Inflammatory macrophage treated with lipopolysaccharide for 4 hours (primary cell): ENCODE measurements around the gene SPATA25.
"Not testable (repeated sequence)": the region's sequence is repeated elsewhere in the genome, so short reads cannot be mapped to it uniquely, and the experiment has no call there.

Source experiments
- DNase-seq: peaks from one replicate; pipeline ENCODE4 v3.0.0-alpha.2; 2020

SPATA25 gene

DNA sequence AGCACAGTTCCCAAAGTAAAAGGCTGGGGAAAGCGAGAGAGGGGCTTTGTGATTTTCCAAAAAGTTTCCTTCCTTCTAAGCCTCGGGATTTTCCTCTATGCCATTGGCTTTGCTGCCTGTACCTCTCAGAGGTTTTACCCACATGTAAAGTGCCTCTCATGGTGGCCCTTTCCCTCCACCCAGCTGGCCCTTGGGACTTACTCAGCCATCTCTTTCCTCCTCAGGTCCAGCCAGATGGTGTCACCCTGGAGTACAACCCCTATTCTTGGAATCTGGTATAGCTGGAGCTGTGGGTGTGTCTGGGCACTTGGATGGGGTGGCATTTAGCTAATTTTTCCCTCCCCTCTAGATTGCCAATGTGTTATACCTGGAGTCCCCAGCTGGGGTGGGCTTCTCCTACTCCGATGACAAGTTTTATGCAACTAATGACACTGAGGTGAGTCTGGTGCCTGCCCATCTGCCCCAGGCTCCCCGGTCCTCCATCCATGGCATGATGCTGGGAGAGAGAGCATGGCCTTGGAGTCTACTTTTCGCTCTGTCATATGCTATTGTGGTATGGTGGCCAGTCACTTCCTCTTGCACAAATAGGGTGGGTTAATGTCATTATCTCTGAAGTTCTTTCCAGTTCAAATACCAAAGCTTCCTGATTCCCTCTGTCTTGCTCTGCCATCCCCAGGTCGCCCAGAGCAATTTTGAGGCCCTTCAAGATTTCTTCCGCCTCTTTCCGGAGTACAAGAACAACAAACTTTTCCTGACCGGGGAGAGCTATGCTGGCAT is 4.8 kb upstream of the SPATA25 start:
- peak; percentile 53 for DNase-seq

GRCh38 chr20:45890985-45891983 is 3.9 kb upstream of the SPATA25 start, which contains the start of the genes CTSA and NEURL2:
Gene CTSA, plus strand, starts transcription at chr20:45891335. Its CDS starts 234 bp downstream, at chr20:45891569.
Gene NEURL2, minus strand, starts transcription at chr20:45891208. Its CDS starts 217 bp downstream, at chr20:45890991.
- DNase-seq, result peak; percentile 76

- DNase-seq, result peak; percentile 79
Observed at GRCh38 chr20:45890077-45890984, 2.9 kb upstream of the SPATA25 start.

GRCh38 chr20:45888681-45889080 is 1.3 kb upstream of the SPATA25 start:
- no peak for DNase-seq

GRCh38 chr20:45886590-45887345 is 654 bp downstream of the SPATA25 start:
- DNase-seq, result no peak

DNA sequence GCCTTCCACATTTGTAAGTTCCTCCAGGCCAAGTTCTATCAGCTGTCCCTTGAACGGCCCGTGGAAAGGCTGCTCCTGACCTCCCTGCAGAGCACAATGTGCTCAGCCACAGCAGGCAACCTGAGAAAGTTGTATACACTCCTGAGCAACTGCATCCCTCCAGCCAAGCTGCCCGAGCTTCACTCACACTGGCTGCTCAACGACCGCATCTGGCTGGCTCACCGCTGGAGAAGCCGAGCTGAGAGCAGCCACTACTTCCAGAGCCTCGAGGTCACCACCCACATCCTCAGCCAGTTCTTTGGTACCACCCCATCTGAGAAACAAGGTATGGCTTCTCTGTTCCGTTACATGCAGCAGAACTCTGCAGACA is 4.3 kb downstream of the SPATA25 start:
- DNase-seq, result no peak

DNA sequence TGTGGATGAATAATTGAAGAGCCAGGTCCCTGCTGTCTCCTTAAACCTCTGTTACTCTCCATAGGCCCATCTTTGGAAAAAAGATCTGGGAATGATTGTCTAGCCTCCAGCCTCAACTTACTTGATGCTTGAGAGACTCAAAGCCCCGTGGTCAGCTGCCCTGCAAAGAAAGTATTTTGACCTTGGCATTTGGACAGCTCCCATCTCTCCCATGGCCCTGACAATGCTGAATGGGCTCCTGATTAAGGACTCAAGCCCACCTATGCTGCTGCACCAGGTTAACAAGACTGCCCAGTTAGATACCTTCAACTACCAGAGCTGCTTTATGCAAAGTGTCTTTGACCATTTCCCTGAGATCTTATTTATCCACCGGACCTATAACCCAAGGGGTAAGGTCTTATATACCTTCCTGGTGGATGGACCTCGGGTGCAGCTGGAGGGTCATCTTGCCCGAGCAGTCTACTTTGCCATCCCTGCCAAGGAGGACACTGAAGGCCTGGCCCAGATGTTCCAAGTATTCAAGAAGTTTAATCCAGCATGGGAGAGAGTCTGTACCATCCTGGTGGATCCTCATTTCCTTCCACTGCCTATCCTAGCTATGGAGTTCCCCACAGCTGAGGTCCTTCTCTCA is 4.8 kb downstream of the SPATA25 start:
- no peak for DNase-seq

DNA sequence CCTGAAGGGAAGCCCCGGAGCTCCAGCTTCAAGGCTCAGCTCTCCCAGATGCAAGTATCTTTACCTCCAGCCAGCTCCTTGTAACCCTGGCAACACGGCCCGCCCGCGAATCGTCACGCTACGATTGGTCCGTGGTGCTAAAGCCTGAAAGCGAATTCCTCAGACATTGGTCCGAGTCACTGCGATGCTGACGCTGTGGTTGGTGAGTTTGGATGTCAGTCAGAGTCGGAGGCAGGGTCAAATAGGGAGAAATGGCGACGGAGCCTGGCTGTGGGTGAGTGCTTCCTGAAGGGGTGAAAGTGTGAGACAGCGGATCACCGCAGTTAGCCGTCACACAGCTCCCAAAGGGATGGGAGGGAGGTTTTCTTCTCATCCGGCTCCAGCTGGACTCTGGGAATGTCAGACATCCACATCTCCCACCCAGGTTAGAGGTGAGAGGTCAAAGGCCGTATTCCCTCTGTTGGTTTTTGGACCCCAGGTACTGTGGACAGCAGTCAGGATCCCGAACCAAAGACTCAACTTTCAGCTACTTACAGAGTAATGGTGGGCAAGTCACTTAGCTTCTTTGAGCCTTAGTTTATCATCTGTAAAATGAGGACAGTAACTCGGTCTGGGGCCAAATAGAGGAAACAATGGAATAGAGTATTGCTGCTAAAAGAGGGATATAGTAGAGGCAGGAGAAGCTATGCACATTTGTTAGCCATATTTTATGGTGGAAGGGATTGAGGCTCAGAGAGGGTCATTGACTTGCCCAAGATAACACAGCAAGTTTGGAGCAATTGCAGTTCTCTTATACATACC is 6.2 kb downstream of the SPATA25 start, which contains the start of gene ZSWIM1:
Gene ZSWIM1, plus strand, starts transcription at position 240 of the 801 bp plus-strand sequence. CDS start 1,366 bp downstream, outside the sequence.
- peak; percentile 99 for DNase-seq

DNA sequence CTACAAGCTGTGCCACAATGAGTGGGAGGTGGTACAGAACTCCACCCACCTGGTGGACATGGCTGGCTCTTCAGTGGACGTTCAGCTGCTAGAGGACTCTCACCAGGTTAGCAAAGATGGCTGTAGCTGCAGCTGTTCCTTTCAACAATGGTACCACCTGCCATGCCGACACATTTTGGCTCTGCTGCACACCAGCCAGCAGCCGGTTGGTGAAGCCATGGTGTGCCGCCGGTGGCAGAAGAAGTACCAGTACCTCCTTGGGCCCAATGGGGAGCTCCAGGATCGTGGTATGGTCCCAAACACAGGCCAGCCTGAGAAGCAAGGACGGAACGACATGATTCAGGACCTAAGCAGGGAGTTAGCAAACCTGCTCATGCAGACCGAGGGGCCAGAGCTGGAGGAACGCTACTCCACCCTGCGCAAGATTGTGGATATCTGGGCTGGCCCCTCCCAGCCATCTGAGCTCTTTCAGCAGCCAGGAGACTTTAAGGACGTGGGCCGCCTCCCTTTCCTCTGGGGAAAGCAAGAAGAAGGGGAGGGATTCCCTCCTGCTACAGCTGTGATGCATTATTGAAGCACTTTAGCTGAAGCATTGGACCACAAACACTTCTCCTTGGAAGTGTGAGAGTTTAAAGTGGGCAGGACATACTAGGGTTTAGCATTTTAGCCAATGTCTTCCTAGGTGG is 9.2 kb downstream of the SPATA25 start:
- DNase-seq, result no peak

DNA sequence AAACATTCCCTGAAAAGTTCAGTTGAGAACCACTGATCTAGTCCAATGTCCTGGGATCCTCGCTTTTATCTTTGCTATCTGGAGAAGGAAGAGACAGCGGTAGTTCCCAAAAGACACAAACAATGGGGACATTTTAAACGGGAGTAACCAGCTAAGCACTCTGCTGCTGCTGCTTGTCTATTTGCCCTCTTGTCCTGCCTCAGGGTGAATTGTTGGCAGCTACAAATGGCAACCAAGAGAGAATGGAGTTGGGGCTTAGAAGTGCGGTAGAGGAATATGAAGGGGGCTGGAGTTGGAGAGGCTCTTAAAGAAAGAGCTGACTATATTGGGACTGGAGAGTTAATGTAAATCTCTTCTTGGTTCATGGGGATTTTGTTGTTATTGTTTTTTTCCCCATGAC is 12.8 kb downstream of the SPATA25 start:
- DNase-seq, result no peak

- DNase-seq, result not testable (repeated sequence)
Observed at GRCh38 chr20:45874104-45874481, 13.3 kb downstream of the SPATA25 start.

- no peak for DNase-seq
Observed at GRCh38 chr20:45873409-45874103, 13.9 kb downstream of the SPATA25 start.

GRCh38 chr20:45872626-45873025 is 14.8 kb downstream of the SPATA25 start:
- DNase-seq, result no peak

GRCh38 chr20:45867819-45868176 is 19.6 kb downstream of the SPATA25 start:
- no peak for DNase-seq

GRCh38 chr20:45867136-45867818 is 20.1 kb downstream of the SPATA25 start:
- no peak for DNase-seq

- no peak for DNase-seq
Observed at GRCh38 chr20:45866454-45866853, 21.0 kb downstream of the SPATA25 start.

DNA sequence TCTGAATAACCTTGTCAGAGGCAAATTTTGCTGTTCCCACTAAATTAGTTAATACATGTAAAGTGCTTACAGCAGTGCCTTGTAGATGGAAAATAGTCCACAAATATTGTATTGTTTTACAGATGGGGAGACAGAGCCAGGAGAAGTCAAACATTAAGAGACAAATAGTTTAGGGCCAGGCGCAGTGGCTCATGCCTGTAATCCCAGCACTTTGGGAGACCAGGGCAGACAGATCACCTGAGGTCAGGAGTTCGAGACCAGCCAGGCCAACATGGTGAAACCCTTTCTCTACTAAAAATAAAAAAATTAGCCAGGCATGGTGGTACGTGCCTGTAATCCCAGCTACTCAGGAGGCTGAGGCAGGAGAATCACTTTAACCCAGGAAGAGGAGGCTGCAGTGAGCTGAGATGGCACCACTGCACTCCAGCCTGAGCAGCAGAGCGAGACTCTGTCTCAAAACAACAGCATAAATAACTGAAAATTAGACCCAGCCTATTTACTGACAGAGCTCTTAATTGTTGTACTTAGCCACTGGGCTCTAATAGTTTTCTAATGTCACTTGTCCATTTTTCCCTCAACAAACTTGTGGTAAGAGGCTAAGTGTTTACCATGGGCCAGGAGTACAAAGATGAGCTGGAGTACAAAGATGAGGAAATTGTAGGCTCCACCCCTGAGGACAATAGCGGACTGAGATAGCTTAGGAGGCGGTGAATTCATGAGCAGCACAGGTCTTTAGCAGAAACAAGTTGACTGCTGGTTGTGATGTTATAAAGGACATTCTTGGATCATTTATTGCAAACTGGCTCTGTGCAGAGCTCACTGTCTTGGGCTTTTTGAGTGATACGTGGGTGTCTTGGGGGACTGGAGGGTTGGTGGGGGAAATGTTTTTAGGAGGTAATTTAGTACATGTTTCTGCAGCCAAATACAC is 23.6 kb downstream of the SPATA25 start:
- DNase-seq, result no peak
